ENCODE data around the gene EPHA7. TPM values are rescaled to one million over a fixed set of nuclear protein-coding genes. Genes with fewer than 3 reads are reported as not detected.

The EPHA7 gene
- total and polyA plus RNA-seq, 2 of the 13 experiments (the other 11 are each of a cell fraction or from before 2014, with no cell fraction given): not detected

DNA sequence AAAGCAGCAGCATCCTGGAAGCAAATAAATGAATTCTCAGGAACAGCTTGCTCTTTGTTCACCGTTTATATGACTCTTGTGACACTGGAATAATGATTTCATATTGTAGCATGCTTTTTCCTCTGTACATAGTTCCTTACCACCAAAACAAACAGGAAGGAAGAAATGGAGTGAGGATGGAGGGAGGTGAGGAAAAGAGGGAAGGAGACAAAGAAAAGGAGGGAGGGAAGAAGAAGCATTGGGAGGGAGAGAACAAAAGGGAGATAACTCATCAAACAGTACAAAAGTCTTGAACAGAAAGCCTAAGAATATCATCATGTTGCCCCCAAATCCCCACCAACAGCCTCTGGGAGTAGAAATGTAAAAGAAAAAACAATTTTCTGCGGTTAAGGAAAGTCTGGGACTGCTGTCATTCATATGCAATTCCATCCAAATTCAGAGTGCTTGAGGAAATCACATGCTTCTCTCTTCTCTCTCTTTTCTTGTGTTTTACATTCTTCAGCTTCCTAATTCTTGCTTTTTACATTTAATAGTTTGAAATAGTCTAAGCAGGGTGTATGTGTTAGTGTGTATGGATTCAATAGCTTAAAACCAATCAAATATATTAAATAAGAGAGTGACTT lies 81.5 kb downstream of the EPHA7 start:
- Histone ChIP-seq H3K27ac (ENCODE audit: extremely low read length, insufficient read depth, low read length) (no peak overlapping the region), H3K4me3 (replicated peaks in 1 of 3; ENCODE audit: insufficient read depth in 1 of 3, low read depth in 2 of 3, low read length in 3 of 3) (no peak overlapping the region), H3K79me2 (ENCODE audit: insufficient read depth, low read length) (no peaks in the 10 kb centered on the region), H3K9me3 (ENCODE audit: low read length) (no peaks in the 10 kb centered on the region), H3K27me3 (ENCODE audit: control insufficient read depth in 1 of 2, insufficient read depth in 2 of 2, low read length in 2 of 2) (no peaks in the 10 kb centered on the region), H3K36me3 (replicated peaks in 1 of 2; ENCODE audit: control insufficient read depth in 1 of 2, insufficient read depth in 2 of 2, low read length in 2 of 2) (no peaks in the 10 kb centered on the region), H4K20me1 (ENCODE audit: insufficient read depth, low read length) (no peaks in the 10 kb centered on the region), H2AFZ (ENCODE audit: low read length) (no peak overlapping the region), H3K4me2 (ENCODE audit: low read depth, low read length) (no peak overlapping the region), H3K9ac (ENCODE audit: insufficient read depth, low read depth, low read length) (no peak overlapping the region), H3K4me1 (ENCODE audit: insufficient read depth, low read length) (no peaks in the 10 kb centered on the region)
- WGBS (ENCODE audit: low lambda C conversion rate): 14% methylated on average over 2 of the region's 2 CpGs
- ChIA-PET POLR2A (no interaction called here), CTCF (ENCODE audit: low intra/inter-chr PET ratio, low total read pairs) (no interaction called here)
- no TSS peak for BruUV-seq (replicated peaks)
- in situ Hi-C loops (cut with HindIII; ENCODE audit: extremely low pct_ligation_motif_present, low pct_unique_long_range_greater_than_20kb) (no loop called here), intact Hi-C loops (cut with micrococcal nuclease; ENCODE audit: unreplicated experiment) (no loop called here)
- ATAC-seq: no peak
- FAIRE-seq: no peak
- no peak for DNase-seq (ENCODE audit: low spot score)
- TF ChIP-seq ZNF501 (CRISPR knock-in tag; IDR thresholded peaks at IDR 0.05) (no peak), SP140L (CRISPR knock-in tag; IDR thresholded peaks at IDR 0.05; ENCODE audit: borderline replicate concordance) (no peak), SMARCC2 (IDR thresholded peaks at IDR 0.05) (no peak), STAT5B (CRISPR knock-in tag; IDR thresholded peaks at IDR 0.05) (no peak), STAG1 (CRISPR knock-in tag; IDR thresholded peaks at IDR 0.05) (no peak), ZNF441 (CRISPR knock-in tag; IDR thresholded peaks at IDR 0.05; ENCODE audit: borderline replicate concordance) (no peak), ELF4 (CRISPR knock-in tag; IDR thresholded peaks at IDR 0.05; ENCODE audit: borderline replicate concordance) (no peak), SATB2 (CRISPR knock-in tag; IDR thresholded peaks at IDR 0.05) (no peak), SKI (IDR thresholded peaks at IDR 0.05; ENCODE audit: partially characterized antibody) (no peak), MYC (CRISPR knock-in tag; IDR thresholded peaks at IDR 0.05; ENCODE audit: borderline replicate concordance) (no peak), ZBTB38 (CRISPR knock-in tag; IDR thresholded peaks at IDR 0.05) (no peak), ZNF569 (CRISPR knock-in tag; IDR thresholded peaks at IDR 0.05; ENCODE audit: borderline replicate concordance) (no peak), KLF11 (CRISPR knock-in tag; IDR thresholded peaks at IDR 0.05) (no peak)
- TF ChIP-seq, protein P1, sequence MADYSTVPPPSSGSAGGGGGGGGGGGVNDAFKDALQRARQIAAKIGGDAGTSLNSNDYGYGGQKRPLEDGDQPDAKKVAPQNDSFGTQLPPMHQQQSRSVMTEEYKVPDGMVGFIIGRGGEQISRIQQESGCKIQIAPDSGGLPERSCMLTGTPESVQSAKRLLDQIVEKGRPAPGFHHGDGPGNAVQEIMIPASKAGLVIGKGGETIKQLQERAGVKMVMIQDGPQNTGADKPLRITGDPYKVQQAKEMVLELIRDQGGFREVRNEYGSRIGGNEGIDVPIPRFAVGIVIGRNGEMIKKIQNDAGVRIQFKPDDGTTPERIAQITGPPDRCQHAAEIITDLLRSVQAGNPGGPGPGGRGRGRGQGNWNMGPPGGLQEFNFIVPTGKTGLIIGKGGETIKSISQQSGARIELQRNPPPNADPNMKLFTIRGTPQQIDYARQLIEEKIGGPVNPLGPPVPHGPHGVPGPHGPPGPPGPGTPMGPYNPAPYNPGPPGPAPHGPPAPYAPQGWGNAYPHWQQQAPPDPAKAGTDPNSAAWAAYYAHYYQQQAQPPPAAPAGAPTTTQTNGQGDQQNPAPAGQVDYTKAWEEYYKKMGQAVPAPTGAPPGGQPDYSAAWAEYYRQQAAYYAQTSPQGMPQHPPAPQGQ (CRISPR knock-in tag; IDR thresholded peaks at IDR 0.05; ENCODE audit: borderline replicate concordance): no peak
- TF ChIP-seq, protein P2, sequence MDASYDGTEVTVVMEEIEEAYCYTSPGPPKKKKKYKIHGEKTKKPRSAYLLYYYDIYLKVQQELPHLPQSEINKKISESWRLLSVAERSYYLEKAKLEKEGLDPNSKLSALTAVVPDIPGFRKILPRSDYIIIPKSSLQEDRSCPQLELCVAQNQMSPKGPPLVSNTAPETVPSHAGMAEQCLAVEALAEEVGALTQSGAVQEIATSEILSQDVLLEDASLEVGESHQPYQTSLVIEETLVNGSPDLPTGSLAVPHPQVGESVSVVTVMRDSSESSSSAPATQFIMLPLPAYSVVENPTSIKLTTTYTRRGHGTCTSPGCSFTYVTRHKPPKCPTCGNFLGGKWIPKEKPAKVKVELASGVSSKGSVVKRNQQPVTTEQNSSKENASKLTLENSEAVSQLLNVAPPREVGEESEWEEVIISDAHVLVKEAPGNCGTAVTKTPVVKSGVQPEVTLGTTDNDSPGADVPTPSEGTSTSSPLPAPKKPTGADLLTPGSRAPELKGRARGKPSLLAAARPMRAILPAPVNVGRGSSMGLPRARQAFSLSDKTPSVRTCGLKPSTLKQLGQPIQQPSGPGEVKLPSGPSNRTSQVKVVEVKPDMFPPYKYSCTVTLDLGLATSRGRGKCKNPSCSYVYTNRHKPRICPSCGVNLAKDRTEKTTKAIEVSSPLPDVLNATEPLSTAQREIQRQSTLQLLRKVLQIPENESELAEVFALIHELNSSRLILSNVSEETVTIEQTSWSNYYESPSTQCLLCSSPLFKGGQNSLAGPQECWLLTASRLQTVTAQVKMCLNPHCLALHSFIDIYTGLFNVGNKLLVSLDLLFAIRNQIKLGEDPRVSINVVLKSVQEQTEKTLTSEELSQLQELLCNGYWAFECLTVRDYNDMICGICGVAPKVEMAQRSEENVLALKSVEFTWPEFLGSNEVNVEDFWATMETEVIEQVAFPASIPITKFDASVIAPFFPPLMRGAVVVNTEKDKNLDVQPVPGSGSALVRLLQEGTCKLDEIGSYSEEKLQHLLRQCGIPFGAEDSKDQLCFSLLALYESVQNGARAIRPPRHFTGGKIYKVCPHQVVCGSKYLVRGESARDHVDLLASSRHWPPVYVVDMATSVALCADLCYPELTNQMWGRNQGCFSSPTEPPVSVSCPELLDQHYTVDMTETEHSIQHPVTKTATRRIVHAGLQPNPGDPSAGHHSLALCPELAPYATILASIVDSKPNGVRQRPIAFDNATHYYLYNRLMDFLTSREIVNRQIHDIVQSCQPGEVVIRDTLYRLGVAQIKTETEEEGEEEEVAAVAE (CRISPR knock-in tag; IDR thresholded peaks at IDR 0.05; ENCODE audit: borderline replicate concordance): no peak
- TF ChIP-seq, protein P3, sequence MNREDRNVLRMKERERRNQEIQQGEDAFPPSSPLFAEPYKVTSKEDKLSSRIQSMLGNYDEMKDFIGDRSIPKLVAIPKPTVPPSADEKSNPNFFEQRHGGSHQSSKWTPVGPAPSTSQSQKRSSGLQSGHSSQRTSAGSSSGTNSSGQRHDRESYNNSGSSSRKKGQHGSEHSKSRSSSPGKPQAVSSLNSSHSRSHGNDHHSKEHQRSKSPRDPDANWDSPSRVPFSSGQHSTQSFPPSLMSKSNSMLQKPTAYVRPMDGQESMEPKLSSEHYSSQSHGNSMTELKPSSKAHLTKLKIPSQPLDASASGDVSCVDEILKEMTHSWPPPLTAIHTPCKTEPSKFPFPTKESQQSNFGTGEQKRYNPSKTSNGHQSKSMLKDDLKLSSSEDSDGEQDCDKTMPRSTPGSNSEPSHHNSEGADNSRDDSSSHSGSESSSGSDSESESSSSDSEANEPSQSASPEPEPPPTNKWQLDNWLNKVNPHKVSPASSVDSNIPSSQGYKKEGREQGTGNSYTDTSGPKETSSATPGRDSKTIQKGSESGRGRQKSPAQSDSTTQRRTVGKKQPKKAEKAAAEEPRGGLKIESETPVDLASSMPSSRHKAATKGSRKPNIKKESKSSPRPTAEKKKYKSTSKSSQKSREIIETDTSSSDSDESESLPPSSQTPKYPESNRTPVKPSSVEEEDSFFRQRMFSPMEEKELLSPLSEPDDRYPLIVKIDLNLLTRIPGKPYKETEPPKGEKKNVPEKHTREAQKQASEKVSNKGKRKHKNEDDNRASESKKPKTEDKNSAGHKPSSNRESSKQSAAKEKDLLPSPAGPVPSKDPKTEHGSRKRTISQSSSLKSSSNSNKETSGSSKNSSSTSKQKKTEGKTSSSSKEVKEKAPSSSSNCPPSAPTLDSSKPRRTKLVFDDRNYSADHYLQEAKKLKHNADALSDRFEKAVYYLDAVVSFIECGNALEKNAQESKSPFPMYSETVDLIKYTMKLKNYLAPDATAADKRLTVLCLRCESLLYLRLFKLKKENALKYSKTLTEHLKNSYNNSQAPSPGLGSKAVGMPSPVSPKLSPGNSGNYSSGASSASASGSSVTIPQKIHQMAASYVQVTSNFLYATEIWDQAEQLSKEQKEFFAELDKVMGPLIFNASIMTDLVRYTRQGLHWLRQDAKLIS (CRISPR knock-in tag; IDR thresholded peaks at IDR 0.05): no peak
